Left ventricle myocardium inferior (tissue), 1 donor: ENCODE data around the gene RIMS3. TPM values are rescaled to one million over a fixed set of nuclear protein-coding genes. Genes with fewer than 3 reads are reported as not detected.
A peak's percentile ranks its signal among the peaks of the same experiment; 100 is the strongest.

ENCODE experiments used
- DNase-seq: peaks from one replicate; pipeline ENCODE4 v3.0.0-alpha.2; 2020
- H3K27ac ChIP-seq: fragments of 200-600 bp; replicated peaks from 2 replicates; pipeline ENCODE4 v1.8.0; 2021
- H3K27me3 ChIP-seq: fragments of 200-600 bp; 2 replicates; pipeline ENCODE4 v1.8.0; 2021; ENCODE audit warnings: low read depth
- H3K36me3 ChIP-seq: fragments of 200-600 bp; 2 replicates; pipeline ENCODE4 v1.8.0; 2021
- H3K4me1 ChIP-seq: fragments of 200-600 bp; 2 replicates; pipeline ENCODE4 v1.8.0; 2021
- H3K4me3 ChIP-seq: fragments of 200-600 bp; 2 replicates; pipeline ENCODE4 v1.8.0; 2021; ENCODE audit warnings: mild to moderate bottlenecking, moderate library complexity
- H3K9me3 ChIP-seq: fragments of 200-600 bp; replicated peaks from 2 replicates; pipeline ENCODE4 v1.8.0; 2021
- CTCF ChIP-seq: fragments of 200-600 bp; IDR thresholded peaks from 2 replicates; pipeline ENCODE4 v1.8.0; 2021; ENCODE audit warnings: antibody characterized with exemption, mild to moderate bottlenecking, borderline replicate concordance
- intact Hi-C: fragments of 100-400 bp; cut with micrococcal nuclease; formaldehyde crosslinking; loops from one replicate; pipeline ENCODE4 v1.11.0; 2022
- total RNA-seq: library from RNA; stranded (reverse); fragmentation: NEBNext Ultra II Directional; extraction: Animal tissue kit (Norgen Biotek cat#: 25700); gene quantifications from one replicate; pipeline ENCODE4 v1.2.1, GENCODE V29; 2021
- donor health status: DM: no; HTN: yes; CAD: no; lungs with severe emphysema.

The RIMS3 gene
- total RNA-seq, 1 donor from 2014 or later = 0.74 TPM

GRCh38 chr1:40710581-40711315 lies 45.3 kb upstream of the RIMS3 start:
- Histone ChIP-seq H3K27me3 (no peaks in the 10 kb centered on the region), H3K4me1 (peaks cover 77% of the 10 kb centered on the region), H3K9me3 (no peaks in the 10 kb centered on the region), H3K4me3 (peak overlapping the region; percentile 71), H3K36me3 (peaks cover 10% of the 10 kb centered on the region), H3K27ac (peak overlapping the region; percentile 93)
- no peak for DNase-seq
- no peak for TF ChIP-seq CTCF
- intact Hi-C loops = no loop called here

- TF ChIP-seq CTCF = no peak
- intact Hi-C loops = no loop called here
- H3K27ac ChIP-seq = peak overlapping the region; percentile 93
- peaks cover 10% of the 10 kb centered on the region for H3K36me3 ChIP-seq
- H3K4me3 ChIP-seq = peak overlapping the region; percentile 71
- H3K9me3 ChIP-seq = no peaks in the 10 kb centered on the region
- DNase-seq = no peak
- H3K27me3 ChIP-seq = no peaks in the 10 kb centered on the region
- peaks cover 77% of the 10 kb centered on the region for H3K4me1 ChIP-seq
Observed at GRCh38 chr1:40709802-40710278, 44.4 kb upstream of the RIMS3 start.

GRCh38 chr1:40709100-40709801 lies 43.8 kb upstream of the RIMS3 start:
- Histone ChIP-seq H3K27me3 (no peaks in the 10 kb centered on the region), H3K4me1 (peaks cover 77% of the 10 kb centered on the region), H3K27ac (peak overlapping the region; percentile 93), H3K4me3 (peak overlapping the region; percentile 71), H3K36me3 (peaks cover 10% of the 10 kb centered on the region), H3K9me3 (no peaks in the 10 kb centered on the region)
- peak; percentile 55 for DNase-seq
- TF ChIP-seq CTCF = no peak
- intact Hi-C loops = no loop called here

GRCh38 chr1:40708750-40709099 lies 43.2 kb upstream of the RIMS3 start:
- no peak for TF ChIP-seq CTCF
- no peaks in the 10 kb centered on the region for H3K9me3 ChIP-seq
- DNase-seq = no peak
- intact Hi-C loops = no loop called here
- no peaks in the 10 kb centered on the region for H3K27me3 ChIP-seq
- H3K36me3 ChIP-seq = peaks cover 10% of the 10 kb centered on the region
- peaks cover 77% of the 10 kb centered on the region for H3K4me1 ChIP-seq
- H3K4me3 ChIP-seq = peak overlapping the region; percentile 71
- H3K27ac ChIP-seq = peak overlapping the region; percentile 93

- Histone ChIP-seq H3K36me3 (no peaks in the 10 kb centered on the region), H3K27me3 (no peaks in the 10 kb centered on the region), H3K9me3 (no peaks in the 10 kb centered on the region), H3K4me3 (no peak overlapping the region), H3K4me1 (peaks cover 75% of the 10 kb centered on the region), H3K27ac (no peak overlapping the region)
- DNase-seq = no peak
- intact Hi-C loops = no loop called here
- TF ChIP-seq CTCF = no peak
Observed at GRCh38 chr1:40706626-40707025, 41.1 kb upstream of the RIMS3 start.
